ENCODE data around the gene ATG9A. TPM values are rescaled to one million over a fixed set of nuclear protein-coding genes. Genes with fewer than 3 reads are reported as not detected.

Gene ATG9A
- total and polyA plus RNA-seq, 2 donors (not counting 1 experiment from before 2014, with no cell fraction given), result 41.8 to 65.5 TPM

DNA sequence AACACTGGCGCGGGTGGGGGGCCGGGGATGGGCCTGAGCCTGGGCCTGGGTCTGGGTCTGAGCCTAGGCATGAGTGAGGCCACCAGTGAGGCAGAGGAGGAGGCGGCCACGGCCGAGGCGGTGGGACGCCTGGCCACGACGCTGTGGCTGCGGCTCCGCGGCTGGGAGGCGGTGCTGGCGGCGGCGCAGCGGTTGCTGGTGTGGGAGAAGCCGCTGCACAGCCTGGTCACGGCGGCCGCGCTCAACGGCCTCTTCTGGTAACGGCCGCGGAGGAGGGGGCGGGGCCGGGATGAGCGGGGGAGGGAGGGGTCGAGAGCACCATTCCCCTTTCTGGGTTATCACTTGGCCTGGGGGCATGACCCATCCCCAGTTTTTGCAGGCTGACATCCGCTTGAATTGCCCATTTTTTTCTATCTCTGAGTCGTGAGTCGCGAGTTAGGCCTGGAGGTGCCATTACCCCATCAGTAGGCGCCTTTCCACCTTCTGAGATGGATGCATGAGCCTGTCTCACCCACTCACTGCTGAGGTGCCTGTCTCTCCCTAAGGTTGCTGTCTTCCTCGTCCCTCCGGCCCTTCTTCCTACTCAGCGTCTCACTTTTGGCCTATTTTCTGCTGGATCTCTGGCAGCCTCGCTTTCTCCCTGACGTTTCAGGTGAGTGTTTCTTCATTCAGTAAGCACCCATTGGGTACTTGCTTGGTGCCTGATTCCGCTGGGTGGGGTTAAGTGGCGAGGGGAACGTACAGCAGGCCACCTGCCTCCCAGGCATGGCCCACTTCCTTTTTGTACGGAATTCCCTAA lies 50.9 kb downstream of the ATG9A start:
- peaks cover 52% of the 10 kb centered on the region for H4K20me1 ChIP-seq (ENCODE audit: control insufficient read depth, insufficient read depth, low read length, poor library complexity, severe bottlenecking)
- peak; percentile 4 for ATAC-seq (ENCODE audit: low read depth)
- H3K79me2 ChIP-seq (ENCODE audit: control insufficient read depth, insufficient read depth, low read length), result peaks cover 56% of the 10 kb centered on the region
- H3K4me1 ChIP-seq (ENCODE audit: control insufficient read depth in 2 of 2, insufficient read depth in 2 of 2, low read length in 2 of 2), result peaks cover 17 to 48% of the 10 kb centered on the region in 2 donors
- 1% methylated on average over 40 of the region's 45 CpGs for WGBS (ENCODE audit: insufficient coverage)
- H3K4me3 Mint-ChIP-seq, result peak overlapping the region; percentile 88
- no peaks in the 10 kb centered on the region for H3K9me3 ChIP-seq (ENCODE audit: control extremely low read depth in 1 of 3, control insufficient read depth in 2 of 3, insufficient read depth in 1 of 3, low read length in 2 of 3)
- intact Hi-C loops (cut with micrococcal nuclease), result loop anchor here (1.0 to 5.0 kb wide), 3 partner anchors 28 to 961 kb away; partner anchors contain the start of genes ARPC2, GMPPA and ZFAND2B
- ChIA-PET POLR2A (interaction anchor here (0.5 to 4.0 kb wide), 4 partner anchors 12 to 101 kb away, joined by 3 to 46 read pairs (median 22); partner anchors contain the start of genes DNAJB2 and ZFAND2B), CTCF (interaction anchor here (1.2 to 3.1 kb wide), 4 partner anchors 8 to 116 kb away, joined by 3 to 18 read pairs (median 8); partner anchors contain the start of genes NHEJ1 and SLC23A3)
- TF ChIP-seq, protein P1, sequence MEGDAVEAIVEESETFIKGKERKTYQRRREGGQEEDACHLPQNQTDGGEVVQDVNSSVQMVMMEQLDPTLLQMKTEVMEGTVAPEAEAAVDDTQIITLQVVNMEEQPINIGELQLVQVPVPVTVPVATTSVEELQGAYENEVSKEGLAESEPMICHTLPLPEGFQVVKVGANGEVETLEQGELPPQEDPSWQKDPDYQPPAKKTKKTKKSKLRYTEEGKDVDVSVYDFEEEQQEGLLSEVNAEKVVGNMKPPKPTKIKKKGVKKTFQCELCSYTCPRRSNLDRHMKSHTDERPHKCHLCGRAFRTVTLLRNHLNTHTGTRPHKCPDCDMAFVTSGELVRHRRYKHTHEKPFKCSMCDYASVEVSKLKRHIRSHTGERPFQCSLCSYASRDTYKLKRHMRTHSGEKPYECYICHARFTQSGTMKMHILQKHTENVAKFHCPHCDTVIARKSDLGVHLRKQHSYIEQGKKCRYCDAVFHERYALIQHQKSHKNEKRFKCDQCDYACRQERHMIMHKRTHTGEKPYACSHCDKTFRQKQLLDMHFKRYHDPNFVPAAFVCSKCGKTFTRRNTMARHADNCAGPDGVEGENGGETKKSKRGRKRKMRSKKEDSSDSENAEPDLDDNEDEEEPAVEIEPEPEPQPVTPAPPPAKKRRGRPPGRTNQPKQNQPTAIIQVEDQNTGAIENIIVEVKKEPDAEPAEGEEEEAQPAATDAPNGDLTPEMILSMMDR (IDR thresholded peaks at IDR 0.05), result peak; percentile 15
- TF ChIP-seq EZH2 (IDR thresholded peaks at IDR 0.05; ENCODE audit: borderline replicate concordance, insufficient read depth, low read depth, low read length, poor library complexity, severe bottlenecking), result no peak
- peak overlapping the region; percentile 88 for H3K27ac Mint-ChIP-seq
- peak overlapping the region; percentile 83 for H2AFZ ChIP-seq (ENCODE audit: insufficient read depth, low read depth, low read length, poor library complexity, severe bottlenecking)
- peak overlapping the region in 1 of 2 donors; percentile 94 for H3K27ac ChIP-seq (ENCODE audit: low read length in 2 of 2)
- H3K4me2 ChIP-seq (replicated peaks; ENCODE audit: low read depth, low read length, poor library complexity, severe bottlenecking), result peak overlapping the region; percentile 83
- peak overlapping the region; percentile 97 for H3K9ac ChIP-seq (ENCODE audit: low read length)
- H3K27me3 ChIP-seq (replicated peaks in 1 of 4; ENCODE audit: control extremely low read depth in 1 of 4, control insufficient read depth in 3 of 4, insufficient read depth in 4 of 4, low read length in 3 of 4), result no peaks in the 10 kb centered on the region
- H3K4me3 ChIP-seq (ENCODE audit: control extremely low read depth in 1 of 5, extremely low read depth in 1 of 5, insufficient read depth in 1 of 5, low read depth in 2 of 5, low read length in 4 of 5), result peak overlapping the region; percentile 69 to 97 (median 87)
- peaks cover 4 to 58% of the 10 kb centered on the region in 2 experiments for H3K36me3 ChIP-seq (replicated peaks in 1 of 2; ENCODE audit: control extremely low read depth in 1 of 2, control insufficient read depth in 1 of 2, extremely low read depth in 1 of 2, insufficient read depth in 2 of 2, low read length in 1 of 2)
- H3K27me3 Mint-ChIP-seq, result no peaks in the 10 kb centered on the region
- peaks cover 44% of the 10 kb centered on the region for H3K4me1 Mint-ChIP-seq
- no peak for DNase-seq
- H3K9me3 Mint-ChIP-seq (ENCODE audit: insufficient read depth), result no peaks in the 10 kb centered on the region
